ENCODE measurements around the gene DIS3L. TPM values are rescaled to one million over a fixed set of nuclear protein-coding genes. Genes with fewer than 3 reads are reported as not detected.

Gene DIS3L
- total RNA-seq, 1 experiment from 2014 or later: 31.1 TPM

GRCh38 chr15:66278056-66278455 is 15.3 kb upstream of the DIS3L start:
- ChIA-PET CTCF (no interaction called here), POLR2A (no interaction called here)
- intact Hi-C loops (cut with micrococcal nuclease; ENCODE audit: unreplicated experiment) (no loop called here), in situ Hi-C loops (cut with HindIII; ENCODE audit: low pct_unique_long_range_greater_than_20kb, low sequenced_read_pairs) (no loop called here)
- no peak for DNase-seq (ENCODE audit: low read depth, low spot score)
- Histone ChIP-seq H3K4me3 (ENCODE audit: low read depth in 2 of 2, low read length in 2 of 2) (no peak overlapping the region), H3K36me3 (ENCODE audit: control insufficient read depth, insufficient read depth, low read length) (no peaks in the 10 kb centered on the region), H3K27ac (ENCODE audit: low read length) (no peak overlapping the region), H3K27me3 (ENCODE audit: control insufficient read depth, insufficient read depth, low read length) (no peaks in the 10 kb centered on the region; the same call in 1 of the 2 replicates), H3K9me3 (ENCODE audit: control insufficient read depth, insufficient read depth, low read depth, low read length) (no peaks in the 10 kb centered on the region), H3K4me1 (ENCODE audit: control insufficient read depth, insufficient read depth, low read length) (no peaks in the 10 kb centered on the region)
- TF ChIP-seq REST (IDR thresholded peaks at IDR 0.05; ENCODE audit: insufficient read depth in 1 of 2, low read depth in 2 of 2, low read length in 1 of 2): no peak
- no peak for TF ChIP-seq POLR2AphosphoS5 (IDR thresholded peaks at IDR 0.05; ENCODE audit: low read depth, low read length)
- no peak for TF ChIP-seq SIN3A (IDR thresholded peaks at IDR 0.05; ENCODE audit: borderline replicate concordance, insufficient read depth, low read depth, low read length)
- TF ChIP-seq CTCF (IDR thresholded peaks at IDR 0.05): no peak
- no peak for TF ChIP-seq TCF7L2 (IDR thresholded peaks at IDR 0.05; ENCODE audit: low read depth, low read length)
- no TSS peak for BruUV-seq (replicated peaks)
- ATAC-seq: no peak

- DNase-seq (ENCODE audit: low read depth, low spot score) (no peak), ATAC-seq (no peak)
- intact Hi-C loops (cut with micrococcal nuclease; ENCODE audit: unreplicated experiment) (no loop called here), in situ Hi-C loops (cut with HindIII; ENCODE audit: low pct_unique_long_range_greater_than_20kb, low sequenced_read_pairs) (no loop called here)
- no peaks in the 10 kb centered on the region for H3K36me3 ChIP-seq (ENCODE audit: control insufficient read depth, insufficient read depth, low read length)
- H3K4me3 ChIP-seq (ENCODE audit: low read depth in 2 of 2, low read length in 2 of 2): no peak overlapping the region
- H3K27ac ChIP-seq (ENCODE audit: low read length): no peak overlapping the region
- no peaks in the 10 kb centered on the region; the same call in 1 of the 2 replicates for H3K27me3 ChIP-seq (ENCODE audit: control insufficient read depth, insufficient read depth, low read length)
- CTCF ChIA-PET: no interaction called here
- H3K4me1 ChIP-seq (ENCODE audit: control insufficient read depth, insufficient read depth, low read length): no peaks in the 10 kb centered on the region
- POLR2A ChIA-PET: no interaction called here
- TF ChIP-seq SIN3A (IDR thresholded peaks at IDR 0.05; ENCODE audit: borderline replicate concordance, insufficient read depth, low read depth, low read length) (no peak), TCF7L2 (IDR thresholded peaks at IDR 0.05; ENCODE audit: low read depth, low read length) (no peak), REST (IDR thresholded peaks at IDR 0.05; ENCODE audit: insufficient read depth in 1 of 2, low read depth in 2 of 2, low read length in 1 of 2) (no peak)
- no peaks in the 10 kb centered on the region for H3K9me3 ChIP-seq (ENCODE audit: control insufficient read depth, insufficient read depth, low read depth, low read length)
- no TSS peak for BruUV-seq (replicated peaks)
Measured at GRCh38 chr15:66278671-66279070, 14.7 kb upstream of the DIS3L start.

Data from Panc1 (cell line).